CD8-positive, alpha-beta memory T cell (primary cell): ENCODE measurements around the gene DSTN. TPM values are rescaled to one million over a fixed set of nuclear protein-coding genes. Genes with fewer than 3 reads are reported as not detected.

Experiments
- CTCF ChIA-PET: fragments of 350-600 bp; sonication (Branson Sonifier 250); formaldehyde crosslinking; loops from one replicate; lab custom pipeline; 2021; ENCODE audit warnings: antibody characterized with exemption; lab: Charles Lee
- POLR2A ChIA-PET: fragments of 350-600 bp; sonication (Branson Sonifier 250); formaldehyde crosslinking; loops from one replicate; lab custom pipeline; 2021; ENCODE audit warnings: antibody characterized with exemption; lab: Charles Lee
- DNase-seq, 5 donors: peaks; one replicate each; pipeline versions ENCODE4 v3.0.0 to v3.0.0-alpha.2; 2020 to 2022; ENCODE audit warnings: mixed read lengths in 1 of 5
- H3K27ac ChIP-seq: one replicate; pipeline ENCODE4 v1.7.0; 2013; ENCODE audit warnings: low read depth, mild to moderate bottlenecking, low read length, moderate library complexity
- H3K27me3 ChIP-seq: 2 replicates; pipeline ENCODE4 v1.7.0; 2013; ENCODE audit warnings: low read length, mild to moderate bottlenecking; ENCODE audit not compliant: insufficient read depth, poor library complexity, severe bottlenecking
- H3K36me3 ChIP-seq: 2 replicates; pipeline ENCODE4 v1.7.0; 2013; ENCODE audit warnings: mild to moderate bottlenecking, low read length, moderate library complexity; ENCODE audit not compliant: insufficient read depth
- H3K4me1 ChIP-seq: 2 replicates; pipeline ENCODE4 v1.7.0; 2013; ENCODE audit warnings: mild to moderate bottlenecking, low read length, moderate library complexity; ENCODE audit not compliant: insufficient read depth
- H3K4me3 ChIP-seq: 2 replicates; pipeline ENCODE4 v1.7.0; 2013; ENCODE audit warnings: mild to moderate bottlenecking, low read length
- H3K9me3 ChIP-seq: 2 replicates; pipeline ENCODE4 v1.7.0; 2013; ENCODE audit warnings: mild to moderate bottlenecking, low read length
- H3K27ac Mint-ChIP-seq, 8 donors: one replicate each; pipeline ENCODE4 v1.8.0; 2020 to 2021; ENCODE audit warnings: mixed read lengths in 8 of 8, mild to moderate bottlenecking in 6 of 8, inconsistent platforms in 3 of 8, moderate library complexity in 3 of 8
- H3K27me3 Mint-ChIP-seq, 2 donors: one replicate each; pipeline ENCODE4 v1.8.0; 2020 to 2021; ENCODE audit warnings: mixed read lengths in 2 of 2, mild to moderate bottlenecking in 1 of 2, moderate library complexity in 1 of 2
- H3K36me3 Mint-ChIP-seq, 3 donors: one replicate each; pipeline ENCODE4 v1.8.0; 2020 to 2021; ENCODE audit warnings: mixed read lengths in 3 of 3, inconsistent platforms in 1 of 3, mild to moderate bottlenecking in 1 of 3
- H3K4me1 Mint-ChIP-seq, 3 donors: one replicate each; pipeline ENCODE4 v1.8.0; 2020 to 2021; ENCODE audit warnings: mixed read lengths in 3 of 3, inconsistent platforms in 1 of 3, mild to moderate bottlenecking in 1 of 3
- H3K4me3 Mint-ChIP-seq, 7 donors: one replicate each; pipeline ENCODE4 v1.8.0; 2020 to 2021; ENCODE audit warnings: mixed read lengths in 7 of 7, mild to moderate bottlenecking in 6 of 7, moderate library complexity in 4 of 7, inconsistent platforms in 2 of 7
- H3K9me3 Mint-ChIP-seq, 5 donors: one replicate each; pipeline ENCODE4 v1.8.0; 2020 to 2022; ENCODE audit warnings: mixed read lengths in 5 of 5, mild to moderate bottlenecking in 3 of 5, moderate library complexity in 2 of 5, inconsistent platforms in 1 of 5
- polyA plus RNA-seq: library from polyadenylated mRNA; unstranded; fragments of 300-500 nt; fragmentation: Illumina TruSeq; gene quantifications from one replicate; pipeline ENCODE4 v1.2.3, GENCODE V29; 2021
- total RNA-seq, 2 experiments: library from RNA; stranded (reverse); gene quantifications; one replicate each; pipeline ENCODE4 v1.2.3, GENCODE V29; 2021

Gene DSTN
- total and polyA plus RNA-seq, 3 experiments from 2014 or later: 66.4 to 135 (median 66.9) TPM

DNA sequence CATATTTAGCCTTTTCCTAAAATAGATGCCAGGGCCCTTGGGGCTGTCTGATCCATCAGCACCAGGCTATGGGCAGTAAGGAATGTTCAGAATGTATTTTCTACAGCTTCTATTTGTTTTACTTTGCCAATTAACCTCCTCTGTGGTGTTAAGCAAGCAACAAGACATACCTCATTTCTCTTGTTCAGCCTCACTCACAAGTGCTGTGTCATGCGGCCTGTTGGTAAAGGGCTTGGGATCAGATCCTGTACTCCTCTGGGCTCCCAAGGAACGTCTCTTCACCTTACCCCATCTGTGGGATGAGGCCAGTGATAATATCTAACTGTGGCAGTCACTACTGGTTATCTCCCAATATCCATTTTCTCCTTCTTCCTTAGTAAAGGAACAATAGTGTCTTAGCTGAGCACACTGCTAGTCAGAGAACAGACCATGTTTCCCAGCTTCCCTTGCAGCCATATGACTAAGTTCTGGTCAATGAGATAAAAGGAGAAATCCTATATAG lies 7.0 kb upstream of the DSTN start:
- Histone ChIP-seq H3K27me3 (no peaks in the 10 kb centered on the region), H3K4me1 (no peaks in the 10 kb centered on the region), H3K4me3 (no peak overlapping the region), H3K9me3 (no peaks in the 10 kb centered on the region), H3K36me3 (no peaks in the 10 kb centered on the region), H3K27ac (peak overlapping the region; percentile 20)
- CTCF ChIA-PET: no interaction called here
- DNase-seq: no peak
- Mint-ChIP-seq H3K27me3 (peaks cover 3 to 17% of the 10 kb centered on the region in 2 donors), H3K36me3 (no peaks in the 10 kb centered on the region), H3K9me3 (no peaks in the 10 kb centered on the region), H3K4me1 (peaks cover 2 to 6% (median 6%) of the 10 kb centered on the region in 3 donors), H3K4me3 (no peak overlapping the region), H3K27ac (no peak overlapping the region)
- POLR2A ChIA-PET: no interaction called here

DNA sequence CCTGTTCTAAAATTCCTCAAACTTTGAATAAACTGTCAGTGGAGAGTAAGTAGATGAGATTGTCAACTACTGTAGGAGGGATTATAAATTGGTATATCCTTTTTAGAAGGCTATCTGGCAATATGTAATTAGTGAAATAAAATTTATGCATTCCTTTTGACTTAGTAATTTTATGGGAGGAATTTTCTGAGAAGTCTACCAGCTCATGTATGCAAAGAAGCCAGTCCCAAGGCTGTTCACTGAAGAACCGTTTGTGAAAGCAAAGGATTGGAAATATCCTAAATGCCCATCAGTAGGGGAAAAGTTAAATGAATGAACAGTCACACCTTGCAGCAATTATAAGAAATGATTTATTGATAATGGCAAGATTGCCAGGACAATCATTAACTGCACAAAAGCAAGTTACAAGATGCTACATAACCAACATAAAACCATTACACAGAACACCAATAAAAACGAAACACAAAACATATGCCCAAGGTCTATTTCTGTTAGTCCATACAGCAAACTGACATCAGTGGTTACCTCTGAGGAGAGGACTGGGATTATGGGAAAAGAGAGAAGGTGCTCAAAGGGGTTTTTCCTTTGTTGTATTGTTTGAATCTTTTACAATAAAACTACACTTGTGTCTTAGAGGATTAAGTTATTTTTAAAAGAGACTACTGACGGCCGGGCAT lies 4.6 kb upstream of the DSTN start:
- Mint-ChIP-seq H3K4me3 (peak overlapping the region in 1 of 7 donors; percentile 20), H3K36me3 (peaks cover 0 to 2% (median 0%) of the 10 kb centered on the region in 3 donors), H3K27me3 (peaks cover 4 to 11% of the 10 kb centered on the region in 2 donors), H3K9me3 (no peaks in the 10 kb centered on the region), H3K4me1 (peaks cover 0 to 8% (median 2%) of the 10 kb centered on the region in 3 donors), H3K27ac (peak overlapping the region in 1 of 8 donors; percentile 54)
- Histone ChIP-seq H3K27ac (no peak overlapping the region), H3K4me3 (no peak overlapping the region), H3K36me3 (no peaks in the 10 kb centered on the region), H3K4me1 (no peaks in the 10 kb centered on the region), H3K9me3 (no peaks in the 10 kb centered on the region), H3K27me3 (no peaks in the 10 kb centered on the region)
- no peak for DNase-seq
- POLR2A ChIA-PET: no interaction called here
- CTCF ChIA-PET: no interaction called here

DNA sequence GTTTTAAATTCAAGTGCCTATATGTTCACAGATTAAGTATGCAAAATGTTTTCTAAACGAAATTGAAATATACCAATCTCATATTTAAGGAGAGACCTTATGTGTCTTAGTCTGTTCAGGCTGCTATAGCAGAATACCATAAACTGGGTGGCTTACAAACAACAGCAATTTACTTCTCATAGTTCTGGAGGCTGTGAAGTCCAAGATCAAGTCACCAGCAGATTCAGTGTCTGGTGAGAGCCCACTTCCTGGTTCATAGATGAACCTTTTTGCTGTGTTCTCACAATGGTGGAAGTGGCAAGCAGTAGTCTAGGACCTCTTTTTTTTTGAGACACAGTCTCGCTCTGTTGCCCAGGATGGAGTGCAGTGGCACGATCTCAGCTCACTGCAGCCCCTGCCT lies 3.5 kb upstream of the DSTN start:
- Histone ChIP-seq H3K4me3 (no peak overlapping the region), H3K36me3 (no peaks in the 10 kb centered on the region), H3K27ac (no peak overlapping the region), H3K27me3 (no peaks in the 10 kb centered on the region), H3K4me1 (peaks cover 6% of the 10 kb centered on the region), H3K9me3 (no peaks in the 10 kb centered on the region)
- CTCF ChIA-PET: no interaction called here
- H3K9me3 Mint-ChIP-seq: no peaks in the 10 kb centered on the region
- H3K27me3 Mint-ChIP-seq: peaks cover 4 to 11% of the 10 kb centered on the region in 2 donors
- H3K36me3 Mint-ChIP-seq: peaks cover 0 to 9% (median 0%) of the 10 kb centered on the region in 3 donors
- H3K4me1 Mint-ChIP-seq: peaks cover 8 to 18% (median 8%) of the 10 kb centered on the region in 3 donors
- H3K4me3 Mint-ChIP-seq: peak overlapping the region in 1 of 7 donors; percentile 20
- H3K27ac Mint-ChIP-seq: no peak overlapping the region
- no peak for DNase-seq
- POLR2A ChIA-PET: no interaction called here

DNA sequence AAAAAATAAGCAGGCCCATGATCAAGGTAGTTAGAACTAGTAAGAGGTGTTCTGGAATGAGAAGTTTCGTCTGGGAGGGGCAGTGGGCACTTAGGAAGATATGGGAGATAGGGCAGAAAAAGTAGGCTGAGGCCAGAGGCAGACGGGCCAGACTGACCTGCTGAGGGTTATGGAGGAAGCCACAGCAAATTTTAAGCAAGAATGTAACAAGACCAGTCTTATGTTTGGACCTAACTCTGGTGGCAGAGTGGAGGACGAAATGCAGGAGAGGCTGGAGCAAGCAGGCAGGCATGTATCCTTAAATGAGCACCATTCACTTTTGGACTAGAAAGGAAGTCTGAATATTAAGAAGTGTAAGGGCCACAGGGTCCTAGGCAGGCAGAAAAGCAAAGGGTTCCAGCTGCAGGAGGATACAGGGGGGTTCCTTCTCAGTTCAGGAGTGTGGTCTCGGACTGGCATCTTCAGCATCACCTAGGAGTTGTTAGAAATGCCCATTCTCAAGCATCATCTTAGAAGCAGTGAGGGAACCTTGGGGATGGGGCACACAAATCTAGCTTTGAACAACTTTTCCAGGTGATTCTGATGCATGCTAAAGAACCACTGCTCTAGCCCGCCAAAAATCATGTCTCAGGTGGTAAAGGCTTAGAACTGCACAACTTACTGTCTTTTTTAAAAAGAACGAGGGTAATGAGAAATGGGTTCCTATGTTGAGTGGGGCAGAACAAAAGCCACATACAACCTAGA lies 1.7 kb upstream of the DSTN start:
- Histone ChIP-seq H3K4me3 (no peak overlapping the region), H3K27ac (no peak overlapping the region), H3K9me3 (no peaks in the 10 kb centered on the region), H3K27me3 (no peaks in the 10 kb centered on the region), H3K4me1 (peaks cover 12% of the 10 kb centered on the region), H3K36me3 (no peaks in the 10 kb centered on the region)
- no peaks in the 10 kb centered on the region for H3K9me3 Mint-ChIP-seq
- H3K4me1 Mint-ChIP-seq: peaks cover 24 to 37% (median 27%) of the 10 kb centered on the region in 3 donors
- ChIA-PET CTCF (no interaction called here), POLR2A (no interaction called here)
- peaks cover 4 to 11% of the 10 kb centered on the region in 2 donors for H3K27me3 Mint-ChIP-seq
- H3K4me3 Mint-ChIP-seq: peak overlapping the region; percentile 10 to 84 (median 58)
- peaks cover 0 to 10% (median 0%) of the 10 kb centered on the region in 3 donors for H3K36me3 Mint-ChIP-seq
- DNase-seq: no peak
- H3K27ac Mint-ChIP-seq: peak overlapping the region in 5 of 8 donors; percentile 0 to 73 (median 54)

DNA sequence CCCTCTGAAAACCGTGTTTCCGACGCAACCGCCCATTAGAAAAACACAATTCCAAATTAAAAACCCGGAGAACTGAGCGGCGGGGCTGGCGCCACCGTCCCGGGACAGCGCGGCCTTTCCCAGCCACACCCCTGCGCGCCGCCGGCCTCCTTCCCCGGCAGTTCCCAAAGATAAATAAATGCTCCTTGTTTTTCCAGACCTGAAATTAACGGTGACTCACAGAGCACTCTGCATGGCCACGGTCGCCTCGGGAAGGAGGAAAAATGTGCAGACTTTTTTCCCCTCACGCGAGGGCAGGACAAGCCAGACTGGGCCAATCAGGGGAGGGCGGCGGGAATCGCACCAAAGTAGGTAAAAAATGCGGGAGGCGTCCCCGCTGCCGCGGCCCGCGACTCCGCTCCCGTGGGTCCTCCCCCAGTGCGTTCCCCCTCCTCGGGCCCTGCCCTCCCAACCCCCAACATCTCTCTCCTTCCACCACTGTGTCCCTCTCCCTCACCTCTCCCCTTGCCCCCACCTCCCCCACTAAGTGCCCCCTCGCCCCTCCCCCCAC lies 828 bp upstream of the DSTN start:
- CTCF ChIA-PET: interaction anchor here (1.2 to 2.0 kb wide), 2 partner anchors 64 to 426 kb away, joined by 7 to 10 read pairs; no protein-coding TSS in a partner anchor
- Mint-ChIP-seq H3K4me1 (peaks cover 28 to 44% (median 31%) of the 10 kb centered on the region in 3 donors), H3K4me3 (peak overlapping the region; percentile 10 to 95 (median 58)), H3K9me3 (no peaks in the 10 kb centered on the region), H3K27ac (peak overlapping the region in 4 of 8 donors; percentile 50 to 72 (median 58)), H3K36me3 (peaks cover 0 to 10% (median 0%) of the 10 kb centered on the region in 3 donors), H3K27me3 (peaks cover 2 to 6% of the 10 kb centered on the region in 2 donors)
- POLR2A ChIA-PET: no interaction called here
- H3K27me3 ChIP-seq: no peaks in the 10 kb centered on the region
- no peaks in the 10 kb centered on the region for H3K36me3 ChIP-seq
- no peaks in the 10 kb centered on the region for H3K9me3 ChIP-seq
- peak in 2 of 5 donors; percentile 13 to 19 for DNase-seq
- H3K4me3 ChIP-seq: no peak overlapping the region
- peaks cover 12% of the 10 kb centered on the region for H3K4me1 ChIP-seq
- H3K27ac ChIP-seq: peak overlapping the region; percentile 25

DNA sequence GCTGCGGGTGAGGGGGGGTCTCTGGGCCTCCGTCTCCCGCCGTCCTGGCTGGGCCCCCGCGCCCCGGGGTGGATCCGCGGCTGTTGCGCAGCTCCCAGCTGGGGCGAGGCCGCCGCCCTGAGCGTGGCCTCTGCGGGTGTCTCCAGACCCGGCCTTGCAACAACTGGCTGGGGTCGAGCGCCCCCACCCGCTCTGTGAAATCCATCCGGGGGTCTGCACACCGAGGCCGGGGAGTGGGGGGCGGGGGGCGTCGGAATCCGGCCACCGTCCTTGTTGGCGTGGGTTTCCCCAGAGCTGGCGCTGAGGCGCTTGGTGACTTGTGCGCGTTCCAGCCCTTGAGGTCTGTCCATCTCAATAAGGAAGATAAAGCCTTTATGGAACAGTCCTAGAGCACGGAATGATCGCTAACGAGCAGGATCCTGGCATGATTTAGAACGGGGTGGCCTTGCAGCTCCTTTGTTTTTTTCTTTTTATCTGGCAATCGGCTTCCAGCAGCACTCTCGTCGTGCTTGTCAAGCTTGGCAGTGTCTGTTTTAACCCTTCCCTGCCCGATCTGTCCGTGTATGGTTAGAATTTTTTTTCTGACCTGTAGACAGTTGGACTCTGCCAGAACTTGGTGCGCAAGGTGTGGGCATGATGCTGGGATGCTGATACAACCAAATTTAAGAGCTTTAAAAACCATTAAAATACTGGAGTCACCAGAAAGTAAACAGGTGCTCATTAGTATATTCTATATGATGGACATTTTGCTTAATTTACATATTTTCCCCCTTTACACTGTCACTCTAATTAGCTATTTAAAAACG lies 675 bp downstream of the DSTN start:
- Mint-ChIP-seq H3K27ac (peak overlapping the region; percentile 81 to 97 (median 92)), H3K36me3 (peaks cover 0 to 10% (median 0%) of the 10 kb centered on the region in 3 donors), H3K4me1 (peaks cover 31 to 48% (median 31%) of the 10 kb centered on the region in 3 donors), H3K9me3 (no peaks in the 10 kb centered on the region), H3K4me3 (peak overlapping the region; percentile 88 to 97 (median 94)), H3K27me3 (peaks cover 0 to 2% of the 10 kb centered on the region in 2 donors)
- CTCF ChIA-PET: interaction anchor here (0.7 to 2.6 kb wide), 21 partner anchors 9 to 996 kb away, joined by 3 to 15 read pairs (median 3); partner anchors contain the start of genes BFSP1, KAT14, PET117 and RRBP1
- H3K9me3 ChIP-seq: no peaks in the 10 kb centered on the region
- peak overlapping the region; percentile 75 for H3K4me3 ChIP-seq
- H3K27ac ChIP-seq: peak overlapping the region; percentile 84
- no peaks in the 10 kb centered on the region for H3K27me3 ChIP-seq
- H3K4me1 ChIP-seq: peaks cover 12% of the 10 kb centered on the region
- DNase-seq: peak in 4 of 5 donors; percentile 4 to 52 (median 28)
- H3K36me3 ChIP-seq: no peaks in the 10 kb centered on the region
- POLR2A ChIA-PET: interaction anchor here (0.6 to 2.6 kb wide), 5 partner anchors 39 to 112 kb away, joined by 3 to 17 read pairs (median 5); partner anchors contain the start of genes BFSP1 and RRBP1

DNA sequence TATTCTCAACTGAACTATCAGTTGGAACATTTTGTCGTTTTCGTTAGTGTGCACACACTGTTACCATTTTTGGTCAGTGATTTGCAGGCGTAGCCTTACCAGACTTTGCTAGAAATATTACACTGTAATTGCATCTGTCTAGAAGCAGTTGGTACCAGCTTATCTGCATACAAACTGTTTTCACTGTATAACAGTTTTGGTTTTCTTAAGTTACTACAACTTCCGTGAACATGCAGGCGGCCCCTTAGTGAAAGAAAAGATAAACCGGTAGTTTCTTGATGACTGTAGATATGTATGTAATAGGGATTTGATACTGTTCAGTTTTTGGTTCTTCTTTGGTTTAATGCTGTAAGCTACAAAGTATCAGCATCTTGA lies 1.3 kb downstream of the DSTN start:
- H3K4me1 ChIP-seq: peaks cover 12% of the 10 kb centered on the region
- no peaks in the 10 kb centered on the region for H3K36me3 ChIP-seq
- H3K27me3 ChIP-seq: no peaks in the 10 kb centered on the region
- Mint-ChIP-seq H3K9me3 (no peaks in the 10 kb centered on the region), H3K27me3 (peaks cover 0 to 2% of the 10 kb centered on the region in 2 donors), H3K36me3 (peaks cover 0 to 15% (median 0%) of the 10 kb centered on the region in 3 donors), H3K4me1 (peaks cover 31 to 53% (median 36%) of the 10 kb centered on the region in 3 donors), H3K27ac (peak overlapping the region; percentile 81 to 97 (median 92)), H3K4me3 (peak overlapping the region; percentile 88 to 97 (median 94))
- H3K27ac ChIP-seq: no peak overlapping the region
- DNase-seq: no peak
- ChIA-PET POLR2A (interaction anchor here (0.9 to 2.6 kb wide), 4 partner anchors 39 to 111 kb away, joined by 3 to 17 read pairs (median 6); partner anchors contain the start of genes BFSP1 and RRBP1), CTCF (interaction anchor here (0.7 to 2.6 kb wide), 15 partner anchors 19 to 995 kb away, joined by 3 to 15 read pairs (median 3); partner anchors contain the start of genes BFSP1 and RRBP1)
- peak overlapping the region; percentile 75 for H3K4me3 ChIP-seq
- no peaks in the 10 kb centered on the region for H3K9me3 ChIP-seq
